Tibial nerve (tissue), 4 donors: ENCODE results near the gene VSIG10. TPM values are rescaled to one million over a fixed set of nuclear protein-coding genes. Genes with fewer than 3 reads are reported as not detected.
"Not testable (repeated sequence)": the region's sequence is repeated elsewhere in the genome, so short reads cannot be mapped to it uniquely, and the experiment has no call there.

Experiments
- DNase-seq, 2 donors: peaks; one replicate each; pipeline ENCODE4 v3.0.0-alpha.2; 2019; ENCODE audit warnings: low spot score in 2 of 2
- H3K27ac ChIP-seq, 4 donors: fragments of 200-600 bp; sonication (generic) in 3 of 4; one replicate each; pipeline ENCODE4 v1.5.1; 2017 to 2019; ENCODE audit warnings: mild to moderate bottlenecking in 1 of 4
- H3K27me3 ChIP-seq, 2 donors: fragments of 200-600 bp; sonication (generic) in 1 of 2; one replicate each; pipeline versions ENCODE4 v1.5.1 to v1.6.0; 2017 to 2019
- H3K36me3 ChIP-seq, 3 donors: fragments of 200-600 bp; sonication (generic); one replicate each; pipeline ENCODE4 v1.5.1; 2018 to 2019
- H3K4me1 ChIP-seq, 4 donors: fragments of 200-600 bp; sonication (generic) in 3 of 4; one replicate each; pipeline ENCODE4 v1.5.1; 2017 to 2019
- H3K4me3 ChIP-seq, 4 donors: fragments of 200-600 bp; sonication (generic) in 3 of 4; one replicate each; pipeline ENCODE4 v1.5.1; 2017 to 2019; ENCODE audit warnings: mild to moderate bottlenecking in 1 of 4, moderate library complexity in 1 of 4
- H3K9me3 ChIP-seq, 4 donors: fragments of 200-600 bp; sonication (generic) in 3 of 4; one replicate each; pipeline ENCODE4 v1.5.1; 2017 to 2019
- CTCF ChIP-seq, 5 experiments: fragments of 200-600 bp in 3 of 5; fragments of 450-650 bp in 2 of 5; sonication (generic) in 3 of 5; IDR thresholded peaks; one replicate each; pipeline ENCODE4 v1.5.1; 2016 to 2019; ENCODE audit warnings: antibody characterized with exemption in 5 of 5, mild to moderate bottlenecking in 3 of 5, moderate library complexity in 2 of 5
- EP300 ChIP-seq, 2 donors: sonication (generic); formaldehyde crosslinking; IDR thresholded peaks; one replicate each; pipeline ENCODE4 v1.6.1; 2017; ENCODE audit warnings: antibody characterized with exemption in 2 of 2, mild to moderate bottlenecking in 1 of 2
- POLR2A ChIP-seq, 2 donors: fragments of 450-650 bp; IDR thresholded peaks; one replicate each; pipeline ENCODE4 v1.6.1; 2017; ENCODE audit warnings: antibody characterized with exemption in 2 of 2, mild to moderate bottlenecking in 2 of 2, moderate library complexity in 2 of 2
- WGBS, 2 donors: methylation state at CpG; one replicate each; pipeline ENCODE4 v1.1.5; 2018; 5-methylcytosine and 5-hydroxymethylcytosine counted together
- total RNA-seq, 4 donors: library from RNA; depleted of rRNA; stranded (reverse); fragments of >200 nt; gene quantifications; one replicate each; pipeline ENCODE4 v1.1.0, GENCODE V29; 2016

Gene VSIG10
- total RNA-seq, 4 donors from 2014 or later, result 26.8 to 53.1 (median 34.0) TPM

DNA sequence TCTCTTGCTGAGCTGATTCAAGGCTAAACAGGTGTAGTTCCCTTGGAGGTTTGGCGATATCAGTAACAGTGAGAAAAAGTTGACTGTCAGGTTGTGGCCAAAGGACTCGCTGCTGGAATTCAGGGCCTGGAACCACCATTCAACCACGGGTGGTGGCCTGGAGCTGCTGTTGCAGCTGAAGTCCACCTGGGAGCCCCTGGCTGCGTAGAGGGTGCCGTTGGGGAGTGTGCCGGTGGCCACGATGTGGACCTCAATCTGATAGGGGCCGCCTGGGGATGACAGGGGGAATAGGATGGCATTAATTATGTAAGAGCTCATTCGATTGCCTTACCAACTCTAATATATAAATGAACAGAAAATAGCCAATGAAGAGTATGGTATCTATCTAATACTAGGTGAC lies 21.6 kb downstream of the VSIG10 start:
- Histone ChIP-seq H3K36me3 (peaks cover 0 to 54% (median 11%) of the 10 kb centered on the region in 3 donors), H3K27ac (no peak overlapping the region), H3K4me3 (no peak overlapping the region), H3K9me3 (peaks cover 0 to 3% (median 0%) of the 10 kb centered on the region in 4 donors), H3K4me1 (no peaks in the 10 kb centered on the region), H3K27me3 (no peaks in the 10 kb centered on the region)
- TF ChIP-seq POLR2A (IDR thresholded peaks at IDR 0.05), result no peak
- TF ChIP-seq CTCF (IDR thresholded peaks at IDR 0.05), result no peak
- TF ChIP-seq EP300 (IDR thresholded peaks at IDR 0.05), result no peak
- no peak for DNase-seq
- 79 to 94% methylated on average over 9 of the region's 9 CpGs for WGBS, 2 donors

GRCh38 chr12:118081521-118081920 lies 22.3 kb downstream of the VSIG10 start:
- not testable (repeated sequence) for H3K27ac ChIP-seq, H3K4me3 ChIP-seq, H3K4me1 ChIP-seq, H3K27me3 ChIP-seq, H3K9me3 ChIP-seq, DNase-seq
- 92 to 95% methylated on average over 9 of the region's 9 CpGs for WGBS, 2 donors
- H3K36me3 ChIP-seq, result peaks cover 0 to 58% (median 11%) of the 10 kb centered on the region in 3 donors

DNA sequence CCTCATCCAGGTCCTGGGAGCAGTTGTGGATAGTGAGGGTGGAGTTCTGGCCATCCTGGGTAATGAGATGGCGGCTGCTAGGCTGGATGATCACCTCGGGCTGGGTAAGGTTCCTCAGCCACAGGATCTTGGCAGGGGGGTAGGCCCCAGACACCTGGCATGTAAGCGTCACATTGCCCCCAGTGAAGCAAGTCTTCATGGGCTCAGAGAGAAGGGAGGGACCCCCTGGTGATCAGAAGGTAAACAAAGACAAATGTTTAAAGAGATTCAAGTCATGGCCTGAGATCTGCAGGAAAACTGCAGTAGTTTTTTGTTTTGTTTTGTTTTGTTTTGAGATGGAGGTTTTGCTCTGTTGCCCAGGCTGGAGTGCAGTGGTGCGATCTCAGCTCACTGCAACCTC lies 30.0 kb downstream of the VSIG10 start:
- Histone ChIP-seq H3K4me1 (no peaks in the 10 kb centered on the region), H3K9me3 (peaks cover 0 to 3% (median 0%) of the 10 kb centered on the region in 4 donors), H3K27me3 (no peaks in the 10 kb centered on the region), H3K4me3 (no peak overlapping the region), H3K36me3 (peaks cover 0 to 65% (median 0%) of the 10 kb centered on the region in 3 donors), H3K27ac (peak overlapping the region in 1 of 4 donors; percentile 16)
- 81 to 83% methylated on average over 4 of the region's 4 CpGs for WGBS, 2 donors
- no peak for DNase-seq
- TF ChIP-seq POLR2A (IDR thresholded peaks at IDR 0.05) (no peak), EP300 (IDR thresholded peaks at IDR 0.05) (no peak), CTCF (IDR thresholded peaks at IDR 0.05) (no peak)

DNA sequence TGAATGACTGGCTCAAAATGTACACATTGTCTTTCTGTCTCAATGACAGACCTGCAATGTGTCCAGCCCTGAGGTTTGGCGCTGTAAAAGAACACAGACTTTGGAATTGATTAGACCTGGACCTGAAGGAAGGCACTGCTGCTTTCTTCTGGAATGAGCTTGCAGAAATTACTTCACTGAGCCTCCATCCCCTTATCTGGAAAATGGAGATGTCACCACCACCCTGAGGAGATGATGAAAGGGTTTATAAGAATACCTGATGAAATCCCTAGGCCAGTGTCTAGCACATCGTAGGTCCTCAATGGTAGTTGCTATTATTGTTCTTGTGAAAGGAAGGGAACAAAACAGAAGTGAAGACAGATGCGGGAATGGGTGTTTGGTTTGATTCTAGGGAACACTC lies 33.2 kb downstream of the VSIG10 start:
- no peaks in the 10 kb centered on the region for H3K27me3 ChIP-seq
- no peak overlapping the region for H3K4me3 ChIP-seq
- peaks cover 0 to 43% (median 0%) of the 10 kb centered on the region in 3 donors for H3K36me3 ChIP-seq
- no peak for TF ChIP-seq CTCF (IDR thresholded peaks at IDR 0.05)
- no peak for TF ChIP-seq POLR2A (IDR thresholded peaks at IDR 0.05)
- TF ChIP-seq EP300 (IDR thresholded peaks at IDR 0.05), result no peak
- H3K9me3 ChIP-seq, result no peaks in the 10 kb centered on the region
- 93 to 94% methylated on average over 3 of the region's 3 CpGs for WGBS, 2 donors
- H3K4me1 ChIP-seq, result no peaks in the 10 kb centered on the region
- no peak for DNase-seq
- H3K27ac ChIP-seq, result no peak overlapping the region

DNA sequence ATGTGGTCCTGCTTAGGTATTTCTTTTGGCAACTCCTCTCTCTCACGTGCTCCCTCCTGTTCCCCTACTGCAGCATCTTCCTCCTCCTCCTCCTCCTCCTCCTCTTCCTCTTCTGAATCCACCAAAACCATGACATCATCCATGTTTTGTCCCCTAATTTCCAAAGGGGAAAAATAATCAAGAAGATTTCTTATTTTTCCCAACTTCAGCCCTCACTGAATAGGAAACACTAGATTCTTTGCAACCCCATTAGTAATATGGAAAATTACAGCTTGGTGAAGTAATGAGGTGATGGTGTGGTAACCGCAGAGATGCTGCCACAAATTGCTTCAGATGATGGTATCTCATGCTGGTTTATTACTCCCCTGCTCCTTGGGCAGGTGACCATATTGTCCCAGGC lies 35.4 kb downstream of the VSIG10 start:
- Histone ChIP-seq H3K4me3 (no peak overlapping the region), H3K27me3 (no peaks in the 10 kb centered on the region), H3K27ac (no peak overlapping the region), H3K9me3 (no peaks in the 10 kb centered on the region), H3K4me1 (peaks cover 0 to 16% (median 2%) of the 10 kb centered on the region in 4 donors), H3K36me3 (peaks cover 0 to 36% (median 3%) of the 10 kb centered on the region in 3 donors)
- WGBS, 2 donors, result 80 to 86% methylated on average over 2 of the region's 2 CpGs
- TF ChIP-seq CTCF (IDR thresholded peaks at IDR 0.05) (no peak), POLR2A (IDR thresholded peaks at IDR 0.05) (no peak), EP300 (IDR thresholded peaks at IDR 0.05) (no peak)
- no peak for DNase-seq

- peaks cover 0 to 25% (median 5%) of the 10 kb centered on the region in 4 donors for H3K4me1 ChIP-seq
- H3K4me3 ChIP-seq, result no peak overlapping the region
- H3K9me3 ChIP-seq, result no peaks in the 10 kb centered on the region
- H3K27me3 ChIP-seq, result no peaks in the 10 kb centered on the region
- no peak for TF ChIP-seq CTCF (IDR thresholded peaks at IDR 0.05)
- TF ChIP-seq POLR2A (IDR thresholded peaks at IDR 0.05), result no peak
- TF ChIP-seq EP300 (IDR thresholded peaks at IDR 0.05), result no peak
- 54 to 59% methylated on average over 1 of the region's 1 CpG for WGBS, 2 donors
- H3K27ac ChIP-seq, result no peak overlapping the region
- DNase-seq, result no peak
- H3K36me3 ChIP-seq, result peaks cover 0 to 7% (median 3%) of the 10 kb centered on the region in 3 donors
Observed at GRCh38 chr12:118065380-118065779, 38.4 kb downstream of the VSIG10 start.
